DOHH2 (cell line): ENCODE measurements around the gene ALDH4A1.

Experiments
- H3F3A ChIP-seq: fragments of 200-600 bp; sonication (generic), shearing (Covaris generic); 2 replicates; pipeline ENCODE4 v1.6.0; 2016; ENCODE audit warnings: antibody characterized with exemption, mild to moderate bottlenecking; ENCODE audit not compliant: control insufficient read depth, insufficient read depth
- H3K27ac ChIP-seq: fragments of 200-600 bp; sonication (generic); 2 replicates; pipeline ENCODE4 v1.5.1; 2014; ENCODE audit warnings: low read depth, mild to moderate bottlenecking, low read length, moderate library complexity
- H3K27me3 ChIP-seq: fragments of 200-600 bp; sonication (generic); 2 replicates; pipeline ENCODE4 v1.6.1; 2014; ENCODE audit warnings: mild to moderate bottlenecking, low read length, mixed read lengths; ENCODE audit not compliant: control insufficient read depth
- H3K36me3 ChIP-seq: fragments of 200-600 bp; sonication (generic); 2 replicates; pipeline ENCODE4 v1.6.1; 2014; ENCODE audit warnings: mild to moderate bottlenecking, low read length, moderate library complexity, mixed read lengths; ENCODE audit not compliant: control insufficient read depth
- H3K4me1 ChIP-seq: fragments of 200-600 bp; sonication (generic); 2 replicates; pipeline ENCODE4 v1.6.1; 2014; ENCODE audit warnings: mild to moderate bottlenecking, low read length, mixed read lengths; ENCODE audit not compliant: control insufficient read depth
- H3K4me2 ChIP-seq: fragments of 200-600 bp; sonication (generic); 2 replicates; pipeline ENCODE4 v1.6.0; 2014; ENCODE audit warnings: mild to moderate bottlenecking, low read length, moderate library complexity
- H3K4me3 ChIP-seq: fragments of 200-600 bp; sonication (generic); 2 replicates; pipeline ENCODE4 v1.5.1; 2014; ENCODE audit warnings: mild to moderate bottlenecking, low read length, mixed read lengths
- H3K79me2 ChIP-seq: fragments of 200-600 bp; sonication (generic); 2 replicates; pipeline ENCODE4 v1.6.1; 2014; ENCODE audit warnings: mild to moderate bottlenecking, low read length, mixed read lengths; ENCODE audit not compliant: control insufficient read depth
- H3K9me2 ChIP-seq: fragments of 200-600 bp; sonication (generic); replicated peaks from 2 replicates; pipeline ENCODE4 v1.6.1; 2014; ENCODE audit warnings: mild to moderate bottlenecking, low read length, mixed read lengths; ENCODE audit not compliant: control insufficient read depth
- H3K9me3 ChIP-seq: fragments of 200-600 bp; sonication (generic); 2 replicates; pipeline ENCODE4 v1.6.1; 2014; ENCODE audit warnings: antibody characterized with exemption, low read length, mixed read lengths; ENCODE audit not compliant: control insufficient read depth, insufficient read depth
- H4K20me1 ChIP-seq: fragments of 200-600 bp; sonication (generic); 2 replicates; pipeline ENCODE4 v1.6.0; 2014; ENCODE audit warnings: low read depth, mild to moderate bottlenecking, antibody characterized with exemption, low read length, moderate library complexity; ENCODE audit not compliant: control insufficient read depth, insufficient read depth
- EZH2phosphoT487 ChIP-seq: fragments of 200-600 bp; sonication (generic); IDR thresholded peaks from 2 replicates; pipeline ENCODE4 v1.6.1; 2017; ENCODE audit warnings: borderline replicate concordance, mild to moderate bottlenecking, antibody characterized with exemption, low read length, moderate library complexity, mixed read lengths
- TF ChIP-seq, protein P1 (sequence below): fragments of 200-600 bp; sonication (generic); IDR thresholded peaks from one replicate; pipeline ENCODE4 v1.5.1; 2014; ENCODE audit warnings: antibody characterized with exemption, mild to moderate bottlenecking, low read depth, low read length; ENCODE audit not compliant: poor library complexity, severe bottlenecking

Gene ALDH4A1

GRCh38 chr1:18907021-18907916 lies 4.9 kb upstream of the ALDH4A1 start:
- peaks cover 20% of the 10 kb centered on the region for H3K4me1 ChIP-seq
- peak overlapping the region; percentile 31; the same call in 1 of the 2 replicates for H3K4me2 ChIP-seq
- H3K27me3 ChIP-seq: peaks cover 11% of the 10 kb centered on the region
- H3K27ac ChIP-seq: no peak overlapping the region
- no peak overlapping the region for H3K4me3 ChIP-seq
- no peaks in the 10 kb centered on the region for H3K79me2 ChIP-seq
- H3F3A ChIP-seq: no peaks in the 10 kb centered on the region
- no peaks in the 10 kb centered on the region for H3K9me2 ChIP-seq
- TF ChIP-seq EZH2phosphoT487: no peak
- TF ChIP-seq, protein P1, sequence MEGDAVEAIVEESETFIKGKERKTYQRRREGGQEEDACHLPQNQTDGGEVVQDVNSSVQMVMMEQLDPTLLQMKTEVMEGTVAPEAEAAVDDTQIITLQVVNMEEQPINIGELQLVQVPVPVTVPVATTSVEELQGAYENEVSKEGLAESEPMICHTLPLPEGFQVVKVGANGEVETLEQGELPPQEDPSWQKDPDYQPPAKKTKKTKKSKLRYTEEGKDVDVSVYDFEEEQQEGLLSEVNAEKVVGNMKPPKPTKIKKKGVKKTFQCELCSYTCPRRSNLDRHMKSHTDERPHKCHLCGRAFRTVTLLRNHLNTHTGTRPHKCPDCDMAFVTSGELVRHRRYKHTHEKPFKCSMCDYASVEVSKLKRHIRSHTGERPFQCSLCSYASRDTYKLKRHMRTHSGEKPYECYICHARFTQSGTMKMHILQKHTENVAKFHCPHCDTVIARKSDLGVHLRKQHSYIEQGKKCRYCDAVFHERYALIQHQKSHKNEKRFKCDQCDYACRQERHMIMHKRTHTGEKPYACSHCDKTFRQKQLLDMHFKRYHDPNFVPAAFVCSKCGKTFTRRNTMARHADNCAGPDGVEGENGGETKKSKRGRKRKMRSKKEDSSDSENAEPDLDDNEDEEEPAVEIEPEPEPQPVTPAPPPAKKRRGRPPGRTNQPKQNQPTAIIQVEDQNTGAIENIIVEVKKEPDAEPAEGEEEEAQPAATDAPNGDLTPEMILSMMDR: peak; percentile 94
- H3K36me3 ChIP-seq: no peaks in the 10 kb centered on the region
- no peaks in the 10 kb centered on the region for H3K9me3 ChIP-seq
- H4K20me1 ChIP-seq: no peaks in the 10 kb centered on the region

DNA sequence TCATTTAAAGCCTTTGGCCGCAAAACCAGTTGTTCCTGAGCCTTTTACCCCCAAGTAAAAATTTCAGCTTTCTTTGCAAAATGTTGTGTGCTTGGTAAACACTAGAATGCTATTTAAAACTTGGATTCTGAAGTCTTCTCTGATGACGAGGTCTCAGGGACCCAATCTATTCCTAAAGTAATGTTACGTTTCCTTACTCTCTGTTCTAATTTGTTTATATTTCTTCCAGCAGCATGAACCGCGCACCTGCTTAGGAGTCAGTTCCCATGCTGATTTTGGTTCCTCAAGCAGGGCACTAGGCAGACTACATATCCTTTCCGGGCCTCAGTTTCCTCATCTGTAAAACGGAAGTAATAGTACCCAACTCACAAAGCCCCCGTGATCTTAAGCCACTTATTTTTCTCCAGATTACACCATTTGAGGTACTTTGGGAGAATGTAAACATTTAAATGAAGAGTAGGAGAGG lies 969 bp upstream of the ALDH4A1 start:
- peak overlapping the region; percentile 78 for H3K4me2 ChIP-seq
- H3K27ac ChIP-seq: no peak overlapping the region

DNA sequence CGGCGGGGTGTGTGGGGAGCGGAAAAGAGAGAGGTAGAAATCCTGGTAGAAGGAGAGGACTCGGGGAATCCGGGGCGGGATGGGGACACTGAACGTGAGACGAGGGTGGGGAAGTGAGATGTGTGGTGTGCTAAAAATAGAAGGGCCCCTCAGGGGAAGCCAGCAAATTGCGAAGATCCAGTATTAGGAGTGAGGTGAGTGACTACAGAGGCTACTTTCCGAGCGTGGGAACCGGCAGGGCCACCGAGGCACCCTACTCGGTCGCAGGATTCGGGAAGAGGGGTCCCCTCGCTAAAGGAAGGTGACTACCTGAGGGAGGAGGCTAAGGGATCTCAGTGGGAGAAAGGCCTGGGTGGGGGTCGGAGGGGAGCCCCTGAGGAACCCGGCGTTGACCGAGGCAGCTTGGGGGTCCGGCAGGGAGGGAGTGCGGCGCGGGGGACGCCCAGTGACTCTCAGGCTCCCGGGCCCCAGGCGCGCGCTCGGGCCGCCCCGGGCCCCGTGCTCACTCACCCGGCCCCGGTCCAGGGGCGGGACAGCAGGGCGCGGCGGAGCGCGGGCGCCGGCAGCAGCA lies 318 bp downstream of the ALDH4A1 start:
- Histone ChIP-seq H3K4me1 (peaks cover 15% of the 10 kb centered on the region), H3K9me2 (no peaks in the 10 kb centered on the region), H3F3A (no peaks in the 10 kb centered on the region), H4K20me1 (no peaks in the 10 kb centered on the region), H3K79me2 (no peaks in the 10 kb centered on the region), H3K27me3 (peaks cover 26% of the 10 kb centered on the region), H3K27ac (no peak overlapping the region), H3K9me3 (no peaks in the 10 kb centered on the region), H3K36me3 (no peaks in the 10 kb centered on the region), H3K4me3 (peak overlapping the region; percentile 74), H3K4me2 (peak overlapping the region; percentile 78)
- TF ChIP-seq, protein P1: no peak
- peak; percentile 81; the same call in 1 of the 2 replicates for TF ChIP-seq EZH2phosphoT487

More for the DNA sequence above, 969 bp upstream of the ALDH4A1 start:
- Histone ChIP-seq H3K9me2 (no peaks in the 10 kb centered on the region), H4K20me1 (no peaks in the 10 kb centered on the region), H3K4me3 (peak overlapping the region; percentile 74), H3K27me3 (peaks cover 26% of the 10 kb centered on the region), H3K79me2 (no peaks in the 10 kb centered on the region), H3K4me1 (peaks cover 24% of the 10 kb centered on the region), H3F3A (no peaks in the 10 kb centered on the region), H3K36me3 (no peaks in the 10 kb centered on the region), H3K9me3 (no peaks in the 10 kb centered on the region)
- no peak for TF ChIP-seq EZH2phosphoT487
- TF ChIP-seq, protein P1: no peak
